ENCODE data around the gene CHCHD3.

The CHCHD3 gene

GRCh38 chr7:132776048-132776620 lies 305.8 kb downstream of the CHCHD3 start:
- no peak for TF ChIP-seq CTCF (conservative IDR thresholded peaks at IDR 0.05; ENCODE audit: low read depth, low read length)
- no peak for DNase-seq (ENCODE audit: low read depth)
- no peak overlapping the region for H3K4me3 ChIP-seq (ENCODE audit: low read length)

GRCh38 chr7:132773527-132773956 lies 308.3 kb downstream of the CHCHD3 start:
- DNase-seq (ENCODE audit: low read depth): peak; percentile 32
- no peak for TF ChIP-seq CTCF (conservative IDR thresholded peaks at IDR 0.05; ENCODE audit: low read depth, low read length)
- no peak overlapping the region for H3K4me3 ChIP-seq (ENCODE audit: low read length)

- no peak for DNase-seq (ENCODE audit: low read depth)
- no peak for TF ChIP-seq CTCF (conservative IDR thresholded peaks at IDR 0.05; ENCODE audit: low read depth, low read length)
- H3K4me3 ChIP-seq (ENCODE audit: low read length): no peak overlapping the region
Observed at GRCh38 chr7:132771301-132771730, 310.6 kb downstream of the CHCHD3 start.

GRCh38 chr7:132770055-132770454 lies 311.8 kb downstream of the CHCHD3 start:
- DNase-seq (ENCODE audit: low read depth): no peak
- no peak overlapping the region for H3K4me3 ChIP-seq (ENCODE audit: low read length)
- TF ChIP-seq CTCF (conservative IDR thresholded peaks at IDR 0.05; ENCODE audit: low read depth, low read length): no peak

- no peak for DNase-seq (ENCODE audit: low read depth)
- no peak overlapping the region for H3K4me3 ChIP-seq (ENCODE audit: low read length)
- TF ChIP-seq CTCF (conservative IDR thresholded peaks at IDR 0.05; ENCODE audit: low read depth, low read length): no peak
Observed at GRCh38 chr7:132769280-132769679, 312.6 kb downstream of the CHCHD3 start.

GRCh38 chr7:132768099-132768498 lies 313.8 kb downstream of the CHCHD3 start:
- H3K4me3 ChIP-seq (ENCODE audit: low read length): no peak overlapping the region
- TF ChIP-seq CTCF (conservative IDR thresholded peaks at IDR 0.05; ENCODE audit: low read depth, low read length): no peak
- DNase-seq (ENCODE audit: low read depth): no peak

GRCh38 chr7:132767378-132767777 lies 314.5 kb downstream of the CHCHD3 start:
- DNase-seq (ENCODE audit: low read depth): no peak
- no peak overlapping the region for H3K4me3 ChIP-seq (ENCODE audit: low read length)

More at GRCh38 chr7:132767378-132767777, 314.5 kb downstream of the CHCHD3 start:
- no peak for TF ChIP-seq CTCF (conservative IDR thresholded peaks at IDR 0.05; ENCODE audit: low read depth, low read length)
